Stimulated activated CD4-positive, alpha-beta T cell treated with anti-CD3 and anti-CD28 coated beads, Interleukin-4, amount 100 ng/mL, for 48 hours (primary cell): ENCODE measurements around the gene IRX5.

ENCODE experiments used
- DNase-seq, 2 donors: peaks; one replicate each; pipeline ENCODE4 v3.0.0-alpha.2; 2020; ENCODE audit warnings: low read depth in 2 of 2

The IRX5 gene

GRCh38 chr16:54930005-54930868, at the start of gene IRX5:
Gene IRX5, plus strand, starts transcription at chr16:54930865. Its CDS starts 334 bp downstream, at chr16:54931199.
- DNase-seq: peak in 1 of 2 donors; percentile 36

GRCh38 chr16:54882556-54882955, 48.1 kb upstream of the IRX5 start:
- no peak for DNase-seq

GRCh38 chr16:54883358-54883757, 47.3 kb upstream of the IRX5 start:
- no peak for DNase-seq

- DNase-seq: no peak
These were observed 44.6 kb upstream of the IRX5 start for GRCh38 chr16:54886078-54886477.

GRCh38 chr16:54890381-54890780, 40.3 kb upstream of the IRX5 start:
- DNase-seq: no peak

- DNase-seq: no peak
These were observed 39.3 kb upstream of the IRX5 start for GRCh38 chr16:54891346-54891745.

GRCh38 chr16:54892981-54893380, 37.7 kb upstream of the IRX5 start:
- no peak for DNase-seq

- DNase-seq: no peak
These were observed 32.7 kb upstream of the IRX5 start for GRCh38 chr16:54897930-54898329.

GRCh38 chr16:54901606-54902005, 29.1 kb upstream of the IRX5 start:
- DNase-seq: no peak

- DNase-seq: no peak
These were observed 27.6 kb upstream of the IRX5 start for GRCh38 chr16:54903047-54903446.

GRCh38 chr16:54911079-54911478, 19.6 kb upstream of the IRX5 start:
- no peak for DNase-seq

GRCh38 chr16:54912720-54913119, 17.9 kb upstream of the IRX5 start:
- DNase-seq: no peak

GRCh38 chr16:54921206-54921824, 9.3 kb upstream of the IRX5 start:
- no peak for DNase-seq

- DNase-seq: no peak
These were observed 7.6 kb upstream of the IRX5 start for GRCh38 chr16:54923055-54923473.

- DNase-seq: no peak
These were observed 6.7 kb upstream of the IRX5 start for GRCh38 chr16:54923988-54924387.

- no peak for DNase-seq
These were observed 4.4 kb upstream of the IRX5 start for GRCh38 chr16:54926166-54926838.

- DNase-seq: no peak
These were observed 3.3 kb upstream of the IRX5 start for GRCh38 chr16:54927125-54928015.

GRCh38 chr16:54928016-54928356, 2.7 kb upstream of the IRX5 start:
- no peak for DNase-seq

- DNase-seq: no peak
These were observed 2.1 kb upstream of the IRX5 start for GRCh38 chr16:54928411-54929089.

GRCh38 chr16:54929090-54930004, 1.3 kb upstream of the IRX5 start:
- DNase-seq: peak; percentile 93 to 97
